ENCODE measurements around the gene COL6A1.
"Not testable (repeated sequence)": the region's sequence is repeated elsewhere in the genome, so short reads cannot be mapped to it uniquely, and the experiment has no call there.

COL6A1 gene

DNA sequence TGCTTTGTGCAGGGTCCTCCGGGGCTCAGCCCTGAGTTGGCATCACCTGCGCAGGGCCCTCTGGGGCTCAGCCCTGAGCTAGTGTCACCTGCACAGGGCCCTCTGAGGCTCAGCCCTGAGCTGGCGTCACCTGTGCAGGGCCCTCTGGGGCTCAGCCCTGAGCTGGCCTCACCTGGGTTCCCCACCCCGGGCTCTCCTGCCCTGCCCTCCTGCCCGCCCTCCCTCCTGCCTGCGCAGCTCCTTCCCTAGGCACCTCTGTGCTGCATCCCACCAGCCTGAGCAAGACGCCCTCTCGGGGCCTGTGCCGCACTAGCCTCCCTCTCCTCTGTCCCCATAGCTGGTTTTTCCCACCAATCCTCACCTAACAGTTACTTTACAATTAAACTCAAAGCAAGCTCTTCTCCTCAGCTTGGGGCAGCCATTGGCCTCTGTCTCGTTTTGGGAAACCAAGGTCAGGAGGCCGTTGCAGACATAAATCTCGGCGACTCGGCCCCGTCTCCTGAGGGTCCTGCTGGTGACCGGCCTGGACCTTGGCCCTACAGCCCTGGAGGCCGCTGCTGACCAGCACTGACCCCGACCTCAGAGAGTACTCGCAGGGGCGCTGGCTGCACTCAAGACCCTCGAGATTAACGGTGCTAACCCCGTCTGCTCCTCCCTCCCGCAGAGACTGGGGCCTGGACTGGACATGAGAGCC, 22.7 kb downstream of the COL6A1 start:
- no peak overlapping the region for H3K4me3 ChIP-seq (replicated peaks in 1 of 2; ENCODE audit: low read depth in 2 of 2, low read length in 2 of 2)
- DNase-seq (ENCODE audit: low read depth in 2 of 2), result no peak
- TF ChIP-seq, protein P1, sequence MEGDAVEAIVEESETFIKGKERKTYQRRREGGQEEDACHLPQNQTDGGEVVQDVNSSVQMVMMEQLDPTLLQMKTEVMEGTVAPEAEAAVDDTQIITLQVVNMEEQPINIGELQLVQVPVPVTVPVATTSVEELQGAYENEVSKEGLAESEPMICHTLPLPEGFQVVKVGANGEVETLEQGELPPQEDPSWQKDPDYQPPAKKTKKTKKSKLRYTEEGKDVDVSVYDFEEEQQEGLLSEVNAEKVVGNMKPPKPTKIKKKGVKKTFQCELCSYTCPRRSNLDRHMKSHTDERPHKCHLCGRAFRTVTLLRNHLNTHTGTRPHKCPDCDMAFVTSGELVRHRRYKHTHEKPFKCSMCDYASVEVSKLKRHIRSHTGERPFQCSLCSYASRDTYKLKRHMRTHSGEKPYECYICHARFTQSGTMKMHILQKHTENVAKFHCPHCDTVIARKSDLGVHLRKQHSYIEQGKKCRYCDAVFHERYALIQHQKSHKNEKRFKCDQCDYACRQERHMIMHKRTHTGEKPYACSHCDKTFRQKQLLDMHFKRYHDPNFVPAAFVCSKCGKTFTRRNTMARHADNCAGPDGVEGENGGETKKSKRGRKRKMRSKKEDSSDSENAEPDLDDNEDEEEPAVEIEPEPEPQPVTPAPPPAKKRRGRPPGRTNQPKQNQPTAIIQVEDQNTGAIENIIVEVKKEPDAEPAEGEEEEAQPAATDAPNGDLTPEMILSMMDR (IDR thresholded peaks at IDR 0.05; ENCODE audit: low read depth, low read length), result no peak

DNA sequence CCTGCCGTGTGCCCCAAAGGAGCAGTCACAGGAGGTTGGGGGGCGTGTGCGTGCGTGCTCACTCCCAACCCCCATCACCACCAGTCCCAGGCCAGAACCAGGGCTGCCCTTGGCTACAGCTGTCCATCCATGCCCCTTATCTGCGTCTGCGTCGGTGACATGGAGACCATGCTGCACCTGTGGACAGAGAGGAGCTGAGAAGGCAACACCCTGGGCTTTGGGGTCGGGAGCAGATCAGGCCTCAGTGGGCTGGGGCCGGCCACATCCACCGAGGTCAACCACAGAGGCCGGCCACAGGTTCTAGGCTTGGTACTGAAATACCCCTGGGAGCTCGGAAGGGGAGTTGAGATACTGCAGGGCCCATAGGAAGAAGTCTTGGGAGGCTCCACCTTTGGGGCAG, 23.5 kb downstream of the COL6A1 start:
- H3K4me3 ChIP-seq (replicated peaks in 1 of 2; ENCODE audit: low read depth in 2 of 2, low read length in 2 of 2), result no peak overlapping the region
- TF ChIP-seq, protein P1 (IDR thresholded peaks at IDR 0.05; ENCODE audit: low read depth, low read length), result no peak
- DNase-seq (ENCODE audit: low read depth in 2 of 2), result no peak

DNA sequence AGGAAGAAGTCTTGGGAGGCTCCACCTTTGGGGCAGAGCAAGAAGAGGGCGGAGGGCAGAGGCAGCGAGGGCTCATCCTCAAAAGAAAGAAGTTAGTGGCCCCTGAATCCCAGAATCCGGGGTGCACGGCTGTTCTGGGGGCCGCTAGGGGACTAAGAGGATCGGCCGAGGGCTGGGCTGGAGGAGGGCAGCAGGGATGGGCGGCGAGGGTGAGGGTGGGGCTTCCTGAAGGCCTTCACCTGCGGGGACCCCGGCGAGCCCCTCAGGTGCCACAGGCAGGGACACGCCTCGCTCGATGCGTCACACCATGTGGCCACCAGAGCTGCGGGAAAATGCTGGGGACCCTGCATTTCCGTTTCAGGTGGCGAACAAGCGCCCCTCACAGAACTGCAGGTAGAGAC, 23.9 kb downstream of the COL6A1 start:
- TF ChIP-seq, protein P1 (IDR thresholded peaks at IDR 0.05; ENCODE audit: low read depth, low read length), result no peak
- H3K4me3 ChIP-seq (replicated peaks in 1 of 2; ENCODE audit: low read depth in 2 of 2, low read length in 2 of 2), result no peak overlapping the region

DNA sequence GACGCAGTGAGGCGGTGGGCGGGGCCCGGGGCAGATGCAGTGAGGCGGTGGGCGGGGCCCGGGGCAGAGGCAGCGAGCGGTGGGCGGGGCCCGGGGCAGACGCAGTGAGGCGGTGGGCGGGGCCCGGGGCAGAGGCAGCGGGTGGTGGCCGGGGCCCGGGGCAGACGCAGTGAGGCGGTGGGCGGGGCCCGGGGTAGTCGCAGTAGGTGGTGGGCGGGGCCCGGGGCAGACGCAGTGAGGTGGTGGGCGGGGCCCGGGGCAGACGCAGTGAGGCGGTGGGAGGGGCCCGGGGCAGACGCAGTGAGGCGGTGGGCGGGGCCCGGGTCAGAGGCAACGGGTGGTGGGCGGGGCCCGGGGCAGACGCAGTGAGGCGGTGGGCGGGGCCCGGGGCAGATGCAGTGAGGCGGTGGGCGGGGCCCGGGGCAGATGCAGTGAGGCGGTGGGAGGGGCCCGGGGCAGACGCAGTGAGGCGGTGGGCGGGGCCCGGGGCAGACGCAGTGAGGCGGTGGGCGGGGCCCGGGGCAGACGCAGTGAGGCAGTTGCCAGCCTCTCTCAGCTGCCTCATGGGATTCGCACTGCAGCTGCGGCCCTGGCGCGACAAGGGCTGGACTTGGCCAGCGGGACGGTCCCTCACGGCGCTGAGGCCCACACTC, 24.4 kb downstream of the COL6A1 start:
- H3K4me3 ChIP-seq (replicated peaks in 1 of 2; ENCODE audit: low read depth in 2 of 2, low read length in 2 of 2); DNase-seq (ENCODE audit: low read depth in 2 of 2): not testable (repeated sequence)

More for the DNA sequence above, 23.9 kb downstream of the COL6A1 start:
- no peak for DNase-seq (ENCODE audit: low read depth in 2 of 2)

DNA sequence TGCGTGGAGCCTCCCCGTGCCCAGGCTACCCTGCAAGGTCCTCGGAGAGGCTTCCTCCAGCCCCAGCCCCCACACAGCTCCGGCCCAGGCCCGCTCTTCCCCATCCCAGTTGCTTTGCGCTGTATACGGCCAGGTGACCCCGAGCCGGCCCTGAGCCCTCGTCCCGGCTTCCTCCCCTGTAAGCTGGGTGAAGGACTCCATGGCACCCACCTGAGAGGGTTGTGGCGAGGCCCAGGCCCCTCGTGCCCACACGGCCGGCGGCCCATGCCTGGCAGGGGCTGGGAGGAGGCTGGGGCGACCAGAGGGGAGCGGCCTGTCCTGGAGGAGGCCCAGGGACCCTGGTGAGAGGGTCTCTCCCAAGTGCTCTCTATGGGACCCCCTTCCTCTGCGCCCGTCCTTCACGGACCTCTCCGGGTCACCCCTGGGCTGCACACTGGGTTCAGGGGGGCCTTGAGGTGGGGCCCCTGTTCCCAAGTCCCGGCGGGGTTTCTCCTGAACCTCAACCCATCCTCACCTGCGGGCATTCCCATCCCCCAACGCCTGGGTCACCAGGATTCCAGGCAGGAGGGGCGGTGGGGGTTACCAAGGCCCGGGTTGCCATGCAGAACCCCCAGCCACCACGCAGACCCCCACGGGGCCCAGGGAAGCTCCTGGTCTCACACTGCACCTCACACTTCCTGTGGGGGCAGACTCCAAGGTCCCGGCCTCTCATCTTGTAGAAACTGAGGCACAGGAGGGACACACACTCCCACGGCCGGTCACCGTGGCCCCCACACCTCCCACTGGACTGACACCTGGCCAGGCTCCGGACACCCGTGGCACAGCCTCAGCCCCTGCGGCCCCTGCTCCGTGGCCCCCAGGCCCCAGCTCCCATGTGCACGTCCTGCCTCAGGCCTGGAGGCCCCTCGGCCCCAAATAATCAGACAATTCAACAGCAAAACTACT, 25.2 kb downstream of the COL6A1 start:
- DNase-seq (ENCODE audit: low read depth in 2 of 2), result no peak
- TF ChIP-seq, protein P1 (IDR thresholded peaks at IDR 0.05; ENCODE audit: low read depth, low read length), result no peak
- H3K4me3 ChIP-seq (replicated peaks in 1 of 2; ENCODE audit: low read depth in 2 of 2, low read length in 2 of 2), result no peak overlapping the region

DNA sequence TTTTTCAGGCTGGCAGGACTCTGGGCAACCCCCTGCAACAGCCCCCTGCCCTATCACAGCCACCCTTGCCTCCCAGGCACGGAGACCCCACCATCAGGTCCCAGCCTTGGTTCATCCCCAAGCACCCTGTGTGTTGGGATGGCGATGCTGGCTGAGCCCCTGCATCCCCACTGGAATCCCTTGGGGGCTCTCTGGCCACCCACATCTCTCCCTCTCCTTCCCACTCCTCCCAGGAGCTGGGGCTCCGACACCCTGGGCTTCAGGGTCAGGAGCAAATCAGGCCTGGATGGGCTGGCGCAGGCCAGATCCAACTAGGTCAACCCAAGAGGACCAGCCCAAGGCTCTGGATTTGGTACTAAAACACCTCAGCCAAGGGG, 25.9 kb downstream of the COL6A1 start:
- no peak for DNase-seq (ENCODE audit: low read depth in 2 of 2)
- H3K4me3 ChIP-seq (replicated peaks in 1 of 2; ENCODE audit: low read depth in 2 of 2, low read length in 2 of 2), result no peak overlapping the region
- TF ChIP-seq, protein P1 (IDR thresholded peaks at IDR 0.05; ENCODE audit: low read depth, low read length), result no peak

Measured in cardiac fibroblast (primary cell).